GM04503 (cell line): Measurements from ENCODE around the gene ZBED1.
"Not testable (repeated sequence)": the region's sequence is repeated elsewhere in the genome, so short reads cannot be mapped to it uniquely, and the experiment has no call there.

Source experiments
- DNase-seq: peaks from one replicate; pipeline ENCODE4 v3.0.0-alpha.2; 2012; ENCODE audit warnings: low read depth

Gene ZBED1

GRCh38 chrX:2474280-2474962 lies 26.4 kb downstream of the ZBED1 start:
- DNase-seq, result no peak

GRCh38 chrX:2473064-2473463 lies 27.7 kb downstream of the ZBED1 start:
- not testable (repeated sequence) for DNase-seq

- no peak for DNase-seq
These were observed 29.1 kb downstream of the ZBED1 start for GRCh38 chrX:2471641-2472040.

- DNase-seq, result not testable (repeated sequence)
These were observed 29.6 kb downstream of the ZBED1 start for GRCh38 chrX:2471126-2471525.

GRCh38 chrX:2469852-2470251 lies 30.9 kb downstream of the ZBED1 start:
- DNase-seq, result not testable (repeated sequence)

- DNase-seq, result no peak
These were observed 31.5 kb downstream of the ZBED1 start for GRCh38 chrX:2469196-2469685.

- DNase-seq, result no peak
These were observed 32.2 kb downstream of the ZBED1 start for GRCh38 chrX:2468261-2469195.

- no peak for DNase-seq
These were observed 33.7 kb downstream of the ZBED1 start for GRCh38 chrX:2466876-2467656.

GRCh38 chrX:2464677-2465166 lies 36.1 kb downstream of the ZBED1 start:
- DNase-seq, result no peak

GRCh38 chrX:2463973-2464676 lies 36.7 kb downstream of the ZBED1 start:
- DNase-seq, result no peak

- not testable (repeated sequence) for DNase-seq
These were observed 37.3 kb downstream of the ZBED1 start for GRCh38 chrX:2463481-2463880.

- no peak for DNase-seq
These were observed 38.0 kb downstream of the ZBED1 start for GRCh38 chrX:2462780-2463179.

GRCh38 chrX:2462074-2462473 lies 38.7 kb downstream of the ZBED1 start:
- DNase-seq, result no peak

- DNase-seq, result no peak
These were observed 39.1 kb downstream of the ZBED1 start for GRCh38 chrX:2461711-2462016.

GRCh38 chrX:2460821-2461710 lies 39.7 kb downstream of the ZBED1 start:
- DNase-seq, result not testable (repeated sequence)

- DNase-seq, result not testable (repeated sequence)
These were observed 40.7 kb downstream of the ZBED1 start for GRCh38 chrX:2460048-2460447.

GRCh38 chrX:2458309-2458708 lies 42.5 kb downstream of the ZBED1 start:
- no peak for DNase-seq

GRCh38 chrX:2457289-2458133 lies 43.3 kb downstream of the ZBED1 start:
- DNase-seq, result no peak

GRCh38 chrX:2456091-2456490 lies 44.7 kb downstream of the ZBED1 start:
- DNase-seq, result not testable (repeated sequence)

- DNase-seq, result not testable (repeated sequence)
These were observed 46.2 kb downstream of the ZBED1 start for GRCh38 chrX:2454620-2455019.
